Prostate gland (tissue), 2 donors: Measurements from ENCODE around the gene THYN1. TPM values are rescaled to one million over a fixed set of nuclear protein-coding genes. Genes with fewer than 3 reads are reported as not detected.

ENCODE experiments used
- DNase-seq: peaks from one replicate; pipeline ENCODE4 v3.0.0-alpha.2; 2019; ENCODE audit warnings: low spot score
- H3K27ac ChIP-seq, 2 donors: fragments of 200-600 bp; sonication (generic); 2 replicates each; pipeline ENCODE4 v1.5.1; 2017 to 2019
- H3K27me3 ChIP-seq: fragments of 200-600 bp; sonication (generic); replicated peaks from 2 replicates; pipeline ENCODE4 v1.5.1; 2019; ENCODE audit not compliant: insufficient read depth
- H3K36me3 ChIP-seq, 2 donors: fragments of 200-600 bp; sonication (generic); 1 replicate in 1 of 2; 2 replicates in 1 of 2; pipeline versions ENCODE4 v1.5.1 to v1.8.1; 2017 to 2019
- H3K4me1 ChIP-seq: fragments of 200-600 bp; sonication (generic); replicated peaks from 2 replicates; pipeline ENCODE4 v1.5.1; 2019
- H3K4me3 ChIP-seq, 2 donors: fragments of 200-600 bp; sonication (generic); 2 replicates each; pipeline ENCODE4 v1.5.1; 2017 to 2019
- H3K9me3 ChIP-seq: fragments of 200-600 bp; sonication (generic); 2 replicates; pipeline ENCODE4 v1.5.1; 2017
- POLR2A ChIP-seq: fragments of 450-650 bp; IDR thresholded peaks from one replicate; pipeline ENCODE4 v1.6.1; 2016; ENCODE audit warnings: antibody characterized with exemption, mild to moderate bottlenecking
- POLR2AphosphoS5 ChIP-seq: sonication (generic); formaldehyde crosslinking; IDR thresholded peaks from one replicate; pipeline ENCODE4 v1.6.1; 2017; ENCODE audit warnings: antibody characterized with exemption
- WGBS: methylation state at CpG from one replicate; pipeline ENCODE4 v1.1.5; 2018; 5-methylcytosine and 5-hydroxymethylcytosine counted together
- intact Hi-C: fragments of 100-400 bp; cut with DNase I; formaldehyde crosslinking; loops from one replicate; pipeline ENCODE4 v1.14.2; 2022
- total RNA-seq, 2 donors: library from RNA; depleted of rRNA; stranded (reverse); fragments of >200 nt; gene quantifications; one replicate each; pipeline ENCODE4 v1.1.0, GENCODE V29; 2016
- TF ChIP-seq, protein P1 (sequence below), 4 experiments: fragments of 200-600 bp in 2 of 4; fragments of 450-650 bp in 2 of 4; sonication (generic) in 2 of 4; IDR thresholded peaks; 1 replicate in 3 of 4; 2 replicates in 1 of 4; pipeline ENCODE4 v1.5.1; 2016 to 2019; ENCODE audit warnings: antibody characterized with exemption in 4 of 4, mild to moderate bottlenecking in 2 of 4, moderate library complexity in 2 of 4

THYN1 gene
- total RNA-seq, 2 donors from 2014 or later = 48.5 to 59.7 TPM

DNA sequence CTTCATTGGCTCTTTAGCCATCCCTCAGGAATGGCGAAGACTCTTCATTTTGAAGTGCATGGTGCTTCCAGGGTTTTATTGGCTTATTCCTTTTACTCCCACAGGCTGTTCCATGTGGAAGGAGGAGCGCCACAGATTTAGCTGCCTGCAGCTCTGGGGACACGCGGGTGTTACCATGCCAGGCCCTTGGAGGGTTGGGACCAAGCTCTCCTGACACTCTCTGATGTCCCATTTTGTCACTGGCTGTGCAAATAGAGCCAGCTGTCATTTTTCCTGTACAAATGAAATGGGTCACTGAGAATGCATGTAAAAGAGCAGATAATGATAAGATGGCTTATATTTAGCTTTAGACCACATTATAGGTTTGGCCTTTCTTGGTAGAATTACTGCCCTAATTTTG is 9.2 kb downstream of the THYN1 start:
- intact Hi-C loops = no loop called here
- Histone ChIP-seq H3K27ac (no peak overlapping the region), H3K36me3 (no peaks in the 10 kb centered on the region), H3K4me1 (no peaks in the 10 kb centered on the region), H3K4me3 (no peak overlapping the region), H3K27me3 (no peaks in the 10 kb centered on the region), H3K9me3 (no peaks in the 10 kb centered on the region)
- 87% methylated on average over 4 of the region's 4 CpGs for WGBS
- TF ChIP-seq POLR2A (no peak), POLR2AphosphoS5 (no peak)
- TF ChIP-seq, protein P1, sequence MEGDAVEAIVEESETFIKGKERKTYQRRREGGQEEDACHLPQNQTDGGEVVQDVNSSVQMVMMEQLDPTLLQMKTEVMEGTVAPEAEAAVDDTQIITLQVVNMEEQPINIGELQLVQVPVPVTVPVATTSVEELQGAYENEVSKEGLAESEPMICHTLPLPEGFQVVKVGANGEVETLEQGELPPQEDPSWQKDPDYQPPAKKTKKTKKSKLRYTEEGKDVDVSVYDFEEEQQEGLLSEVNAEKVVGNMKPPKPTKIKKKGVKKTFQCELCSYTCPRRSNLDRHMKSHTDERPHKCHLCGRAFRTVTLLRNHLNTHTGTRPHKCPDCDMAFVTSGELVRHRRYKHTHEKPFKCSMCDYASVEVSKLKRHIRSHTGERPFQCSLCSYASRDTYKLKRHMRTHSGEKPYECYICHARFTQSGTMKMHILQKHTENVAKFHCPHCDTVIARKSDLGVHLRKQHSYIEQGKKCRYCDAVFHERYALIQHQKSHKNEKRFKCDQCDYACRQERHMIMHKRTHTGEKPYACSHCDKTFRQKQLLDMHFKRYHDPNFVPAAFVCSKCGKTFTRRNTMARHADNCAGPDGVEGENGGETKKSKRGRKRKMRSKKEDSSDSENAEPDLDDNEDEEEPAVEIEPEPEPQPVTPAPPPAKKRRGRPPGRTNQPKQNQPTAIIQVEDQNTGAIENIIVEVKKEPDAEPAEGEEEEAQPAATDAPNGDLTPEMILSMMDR (IDR thresholded peaks at IDR 0.05) = no peak
- DNase-seq = no peak

DNA sequence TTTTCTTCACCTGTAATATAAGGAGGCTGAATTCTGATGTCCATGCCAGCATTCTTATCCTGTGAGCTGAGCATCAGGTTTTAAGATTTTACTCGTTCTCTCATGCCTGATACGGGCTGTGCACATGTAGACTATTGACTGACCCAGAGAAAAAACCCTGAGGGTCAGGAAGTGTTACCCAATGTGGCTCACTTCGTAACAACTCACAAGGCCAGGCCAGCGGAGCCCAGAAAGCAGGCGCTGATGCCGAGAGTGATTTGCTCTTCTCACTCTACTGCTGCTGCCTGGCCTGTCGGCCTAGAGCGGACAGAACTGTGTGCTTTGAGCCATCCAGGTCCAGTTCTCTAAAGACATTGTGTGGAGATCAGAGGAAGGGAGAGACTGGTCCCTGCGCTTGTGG is 10.8 kb downstream of the THYN1 start:
- H3K36me3 ChIP-seq = no peaks in the 10 kb centered on the region
- no peak overlapping the region for H3K27ac ChIP-seq
- H3K27me3 ChIP-seq = no peaks in the 10 kb centered on the region
- 80% methylated on average over 9 of the region's 9 CpGs for WGBS
- no peak for TF ChIP-seq POLR2AphosphoS5
- TF ChIP-seq, protein P1 (IDR thresholded peaks at IDR 0.05) = no peak
- TF ChIP-seq POLR2A = no peak
- H3K9me3 ChIP-seq = no peaks in the 10 kb centered on the region
- H3K4me3 ChIP-seq = no peak overlapping the region
- H3K4me1 ChIP-seq = no peaks in the 10 kb centered on the region
- no peak for DNase-seq
- intact Hi-C loops = no loop called here

DNA sequence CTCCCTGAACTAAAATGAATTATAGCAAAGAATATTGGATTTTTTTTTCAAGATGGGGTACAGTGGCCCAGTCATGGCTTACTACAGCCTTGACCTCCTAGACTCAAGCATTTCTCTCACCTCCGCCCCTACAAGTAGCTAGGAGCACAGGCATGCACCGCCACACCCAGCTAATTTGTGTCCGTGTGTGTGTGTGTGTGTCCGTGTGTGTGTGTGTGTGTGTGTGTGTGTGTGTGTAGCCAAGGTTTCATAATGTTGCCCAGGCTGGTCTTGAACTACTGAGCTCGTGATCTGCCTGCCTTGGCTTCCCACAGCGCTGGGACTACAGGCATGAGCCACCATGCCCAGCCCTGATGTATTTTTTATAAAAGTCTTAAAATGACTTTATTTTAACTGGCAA is 12.6 kb downstream of the THYN1 start:
- Histone ChIP-seq H3K36me3 (no peaks in the 10 kb centered on the region), H3K27me3 (no peaks in the 10 kb centered on the region), H3K4me1 (no peaks in the 10 kb centered on the region), H3K27ac (no peak overlapping the region), H3K9me3 (no peaks in the 10 kb centered on the region), H3K4me3 (no peak overlapping the region)
- TF ChIP-seq POLR2AphosphoS5 (no peak), POLR2A (no peak)
- TF ChIP-seq, protein P1 (IDR thresholded peaks at IDR 0.05) = no peak
- 69% methylated on average over 6 of the region's 6 CpGs for WGBS
- intact Hi-C loops = no loop called here
- DNase-seq = no peak

DNA sequence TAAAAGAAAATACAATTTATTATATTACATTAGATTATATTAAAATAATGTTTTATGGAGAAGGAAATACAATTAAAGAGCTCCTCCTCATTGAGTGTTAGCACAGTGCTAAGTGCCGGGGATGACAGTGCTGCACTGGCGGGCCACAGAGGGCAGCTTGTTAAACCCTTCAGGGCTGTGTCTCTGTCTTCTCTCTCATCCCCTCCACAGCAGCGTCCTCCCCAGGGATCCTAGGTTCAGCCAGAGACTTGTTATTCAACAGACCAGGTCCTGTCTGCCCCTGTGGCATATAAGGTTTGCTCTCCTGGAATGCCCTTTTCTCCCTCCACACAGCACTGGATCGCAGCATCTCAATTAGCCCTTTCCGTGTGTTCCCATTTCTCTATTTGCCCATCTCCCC is 14.2 kb downstream of the THYN1 start:
- intact Hi-C loops = no loop called here
- no peak for TF ChIP-seq POLR2A
- no peak for TF ChIP-seq POLR2AphosphoS5
- TF ChIP-seq, protein P1 (IDR thresholded peaks at IDR 0.05) = no peak
- no peak overlapping the region for H3K4me3 ChIP-seq
- H3K27me3 ChIP-seq = no peaks in the 10 kb centered on the region
- no peaks in the 10 kb centered on the region for H3K9me3 ChIP-seq
- H3K4me1 ChIP-seq = no peaks in the 10 kb centered on the region
- H3K36me3 ChIP-seq = no peaks in the 10 kb centered on the region
- no peak overlapping the region for H3K27ac ChIP-seq
- WGBS = 95% methylated on average over 5 of the region's 5 CpGs
- DNase-seq = no peak

DNA sequence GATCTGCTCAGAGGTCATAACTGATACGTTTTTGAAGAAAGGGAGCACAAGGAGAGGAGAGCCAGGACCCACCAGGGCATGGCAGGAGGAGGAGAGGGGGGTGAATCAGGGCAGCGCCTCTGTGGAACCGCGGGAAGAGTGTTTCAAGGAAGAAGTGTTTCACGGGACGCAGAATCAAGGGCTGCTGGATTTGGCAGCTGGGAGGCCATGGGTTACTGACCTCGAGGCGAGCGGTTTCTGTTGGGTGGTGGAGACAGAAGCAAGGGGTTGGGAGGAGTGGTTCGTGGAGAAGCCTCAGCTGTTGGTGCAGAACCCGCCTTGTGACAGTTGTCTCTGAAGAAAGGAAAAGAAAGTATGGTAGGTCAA is 15.6 kb downstream of the THYN1 start:
- DNase-seq = no peak
- no peak for TF ChIP-seq POLR2A
- Histone ChIP-seq H3K4me3 (no peak overlapping the region), H3K4me1 (no peaks in the 10 kb centered on the region), H3K36me3 (no peaks in the 10 kb centered on the region), H3K27me3 (no peaks in the 10 kb centered on the region), H3K9me3 (no peaks in the 10 kb centered on the region), H3K27ac (no peak overlapping the region)
- intact Hi-C loops = no loop called here
- WGBS = 84% methylated on average over 11 of the region's 11 CpGs
